ENCODE data around the gene SKP1.

The SKP1 gene

DNA sequence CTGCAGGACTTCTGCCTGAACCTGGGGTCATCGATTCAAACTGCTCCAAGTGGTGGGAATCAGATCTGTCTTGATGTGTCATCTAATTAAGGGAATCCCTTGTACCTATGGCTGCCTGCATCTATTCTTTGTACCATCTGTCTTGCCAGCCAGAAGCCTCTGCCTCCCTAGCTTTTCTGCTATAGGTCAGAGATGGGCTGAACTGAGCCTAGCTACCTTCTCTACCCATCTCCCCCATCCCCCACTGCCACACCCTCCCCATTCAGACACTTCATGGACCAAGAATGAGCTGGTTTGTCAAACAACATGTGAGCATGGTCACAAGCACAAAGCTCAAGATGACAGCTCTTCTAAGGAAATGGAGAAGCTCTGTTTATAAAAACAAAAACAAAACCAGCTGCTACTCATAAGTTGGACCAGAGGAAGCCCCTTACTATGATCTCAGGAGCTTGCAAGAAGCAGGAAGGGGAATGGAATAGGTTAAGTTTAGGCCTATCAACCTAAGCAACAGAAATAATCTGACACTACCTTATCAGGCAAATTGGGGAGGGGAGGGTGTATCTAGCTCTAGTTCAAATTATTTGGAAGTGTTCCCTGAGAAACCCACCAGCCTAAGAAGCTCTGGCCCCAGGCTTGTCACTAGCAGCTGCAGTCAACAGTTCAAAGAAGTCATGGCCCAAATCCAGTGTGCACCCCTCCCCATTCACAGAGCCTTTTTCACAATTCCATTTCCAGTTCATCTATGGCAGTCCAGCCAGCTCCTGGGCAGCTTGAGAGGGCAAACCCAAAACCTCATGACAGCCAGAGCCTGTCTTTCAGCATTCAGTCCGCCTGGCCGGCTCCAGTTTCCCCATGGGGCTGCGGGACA lies 29.9 kb downstream of the SKP1 start:
- POLR2A ChIA-PET: interaction anchor here (1.2 kb wide), 1 partner anchor 107 kb away, joined by 4 read pairs; no protein-coding TSS in a partner anchor
- H3K4me1 ChIP-seq (ENCODE audit: control insufficient read depth, insufficient read depth, low read length): peaks cover 9% of the 10 kb centered on the region; the same call in 1 of the 2 replicates
- no peaks in the 10 kb centered on the region for H3K9me3 ChIP-seq (ENCODE audit: control insufficient read depth, insufficient read depth, low read depth, low read length)
- CTCF ChIA-PET: interaction anchor here (0.8 to 12.3 kb wide), 10 partner anchors 9 to 106 kb away, joined by 3 to 196 read pairs (median 4); no protein-coding TSS in a partner anchor
- peaks cover 4 to 94% of the 10 kb centered on the region in 2 experiments for H3K36me3 ChIP-seq (ENCODE audit: control insufficient read depth in 2 of 2, insufficient read depth in 1 of 2, low read length in 2 of 2)
- no peak overlapping the region for H3K27ac ChIP-seq (ENCODE audit: extremely low read depth, low read depth, low read length)
- H3K4me3 ChIP-seq (ENCODE audit: low read depth, low read length): no peak overlapping the region
- TF ChIP-seq ZSCAN30 (tag by site-specific recombination; IDR thresholded peaks at IDR 0.05): no peak
- 0 out of 2 replicates have a peak, but pooled peaks have one; percentile 18 for TF ChIP-seq KLF10 (tag by site-specific recombination; IDR thresholded peaks at IDR 0.05)

DNA sequence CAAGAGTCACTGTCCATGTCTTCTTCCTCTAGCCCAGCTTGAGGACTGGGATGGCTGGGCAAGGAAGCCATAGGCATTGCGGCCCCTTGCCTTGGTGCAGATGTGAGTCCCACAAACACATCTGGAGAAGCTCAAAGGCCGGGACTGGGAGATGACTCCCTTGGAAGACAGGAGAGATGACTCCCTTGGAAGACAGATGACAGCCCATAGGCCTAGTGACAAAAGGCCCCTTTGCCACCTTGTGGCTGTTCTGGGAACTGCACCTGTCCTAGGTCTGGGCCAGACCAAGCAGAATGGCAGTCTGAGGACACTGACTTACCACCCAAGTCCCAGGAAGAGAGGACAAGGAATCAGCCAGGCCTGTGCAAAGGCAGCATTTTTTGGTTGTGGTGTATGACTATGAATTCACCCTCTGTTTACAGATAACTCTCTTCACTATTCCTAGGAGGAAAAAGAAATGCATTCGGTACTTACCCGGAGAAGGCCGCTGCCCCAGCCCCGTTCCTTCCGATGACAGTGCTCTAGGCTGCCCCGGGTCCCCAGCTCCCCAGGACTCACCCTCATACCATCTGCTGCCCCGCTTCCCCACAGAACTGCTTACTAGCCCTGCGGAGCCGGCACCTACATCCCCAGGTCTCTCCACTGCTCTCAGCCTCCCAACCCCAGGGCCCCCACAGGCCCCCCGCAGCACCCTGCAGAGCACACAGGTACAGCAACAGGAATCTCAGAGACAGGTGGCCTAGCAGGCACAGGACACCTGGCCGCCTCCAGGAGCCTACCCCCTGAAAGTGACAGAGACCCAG lies 30.8 kb downstream of the SKP1 start:
- Histone ChIP-seq H3K27ac (ENCODE audit: extremely low read depth, low read depth, low read length) (no peak overlapping the region), H3K4me3 (ENCODE audit: low read depth, low read length) (no peak overlapping the region), H3K4me1 (ENCODE audit: control insufficient read depth, insufficient read depth, low read length) (peaks cover 9% of the 10 kb centered on the region; the same call in 1 of the 2 replicates), H3K36me3 (ENCODE audit: control insufficient read depth in 2 of 2, insufficient read depth in 1 of 2, low read length in 2 of 2) (peaks cover 4 to 95% of the 10 kb centered on the region in 2 experiments), H3K9me3 (ENCODE audit: control insufficient read depth, insufficient read depth, low read depth, low read length) (no peaks in the 10 kb centered on the region)
- TF ChIP-seq, protein P1, sequence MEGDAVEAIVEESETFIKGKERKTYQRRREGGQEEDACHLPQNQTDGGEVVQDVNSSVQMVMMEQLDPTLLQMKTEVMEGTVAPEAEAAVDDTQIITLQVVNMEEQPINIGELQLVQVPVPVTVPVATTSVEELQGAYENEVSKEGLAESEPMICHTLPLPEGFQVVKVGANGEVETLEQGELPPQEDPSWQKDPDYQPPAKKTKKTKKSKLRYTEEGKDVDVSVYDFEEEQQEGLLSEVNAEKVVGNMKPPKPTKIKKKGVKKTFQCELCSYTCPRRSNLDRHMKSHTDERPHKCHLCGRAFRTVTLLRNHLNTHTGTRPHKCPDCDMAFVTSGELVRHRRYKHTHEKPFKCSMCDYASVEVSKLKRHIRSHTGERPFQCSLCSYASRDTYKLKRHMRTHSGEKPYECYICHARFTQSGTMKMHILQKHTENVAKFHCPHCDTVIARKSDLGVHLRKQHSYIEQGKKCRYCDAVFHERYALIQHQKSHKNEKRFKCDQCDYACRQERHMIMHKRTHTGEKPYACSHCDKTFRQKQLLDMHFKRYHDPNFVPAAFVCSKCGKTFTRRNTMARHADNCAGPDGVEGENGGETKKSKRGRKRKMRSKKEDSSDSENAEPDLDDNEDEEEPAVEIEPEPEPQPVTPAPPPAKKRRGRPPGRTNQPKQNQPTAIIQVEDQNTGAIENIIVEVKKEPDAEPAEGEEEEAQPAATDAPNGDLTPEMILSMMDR (tag by site-specific recombination; IDR thresholded peaks at IDR 0.05): peak; percentile 83
- TF ChIP-seq ZXDB (tag by site-specific recombination; IDR thresholded peaks at IDR 0.05) (0 out of 2 replicates have a peak, but pooled peaks have one; percentile 29), ZNF48 (tag by site-specific recombination; IDR thresholded peaks at IDR 0.05) (no peak), ZNF600 (tag by site-specific recombination; IDR thresholded peaks at IDR 0.05) (0 out of 2 replicates have a peak, but pooled peaks have one; percentile 36), IKZF3 (tag by site-specific recombination; IDR thresholded peaks at IDR 0.05) (peak; percentile 60; the same call in 1 of the 2 replicates), ZNF335 (tag by site-specific recombination; conservative IDR thresholded peaks at IDR 0.05) (no peak), ZNF530 (tag by site-specific recombination; IDR thresholded peaks at IDR 0.05; ENCODE audit: low read depth) (no peak), ZNF654 (tag by site-specific recombination; IDR thresholded peaks at IDR 0.05; ENCODE audit: low read depth) (peak; percentile 53)
- TF ChIP-seq, protein P2, sequence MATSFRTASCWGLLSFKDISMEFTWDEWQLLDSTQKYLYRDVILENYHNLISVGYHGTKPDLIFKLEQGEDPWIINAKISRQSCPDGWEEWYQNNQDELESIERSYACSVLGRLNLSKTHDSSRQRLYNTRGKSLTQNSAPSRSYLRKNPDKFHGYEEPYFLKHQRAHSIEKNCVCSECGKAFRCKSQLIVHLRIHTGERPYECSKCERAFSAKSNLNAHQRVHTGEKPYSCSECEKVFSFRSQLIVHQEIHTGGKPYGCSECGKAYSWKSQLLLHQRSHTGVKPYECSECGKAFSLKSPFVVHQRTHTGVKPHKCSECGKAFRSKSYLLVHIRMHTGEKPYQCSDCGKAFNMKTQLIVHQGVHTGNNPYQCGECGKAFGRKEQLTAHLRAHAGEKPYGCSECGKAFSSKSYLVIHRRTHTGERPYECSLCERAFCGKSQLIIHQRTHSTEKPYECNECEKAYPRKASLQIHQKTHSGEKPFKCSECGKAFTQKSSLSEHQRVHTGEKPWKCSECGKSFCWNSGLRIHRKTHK (tag by site-specific recombination; IDR thresholded peaks at IDR 0.05): no peak
- TF ChIP-seq, protein P3, sequence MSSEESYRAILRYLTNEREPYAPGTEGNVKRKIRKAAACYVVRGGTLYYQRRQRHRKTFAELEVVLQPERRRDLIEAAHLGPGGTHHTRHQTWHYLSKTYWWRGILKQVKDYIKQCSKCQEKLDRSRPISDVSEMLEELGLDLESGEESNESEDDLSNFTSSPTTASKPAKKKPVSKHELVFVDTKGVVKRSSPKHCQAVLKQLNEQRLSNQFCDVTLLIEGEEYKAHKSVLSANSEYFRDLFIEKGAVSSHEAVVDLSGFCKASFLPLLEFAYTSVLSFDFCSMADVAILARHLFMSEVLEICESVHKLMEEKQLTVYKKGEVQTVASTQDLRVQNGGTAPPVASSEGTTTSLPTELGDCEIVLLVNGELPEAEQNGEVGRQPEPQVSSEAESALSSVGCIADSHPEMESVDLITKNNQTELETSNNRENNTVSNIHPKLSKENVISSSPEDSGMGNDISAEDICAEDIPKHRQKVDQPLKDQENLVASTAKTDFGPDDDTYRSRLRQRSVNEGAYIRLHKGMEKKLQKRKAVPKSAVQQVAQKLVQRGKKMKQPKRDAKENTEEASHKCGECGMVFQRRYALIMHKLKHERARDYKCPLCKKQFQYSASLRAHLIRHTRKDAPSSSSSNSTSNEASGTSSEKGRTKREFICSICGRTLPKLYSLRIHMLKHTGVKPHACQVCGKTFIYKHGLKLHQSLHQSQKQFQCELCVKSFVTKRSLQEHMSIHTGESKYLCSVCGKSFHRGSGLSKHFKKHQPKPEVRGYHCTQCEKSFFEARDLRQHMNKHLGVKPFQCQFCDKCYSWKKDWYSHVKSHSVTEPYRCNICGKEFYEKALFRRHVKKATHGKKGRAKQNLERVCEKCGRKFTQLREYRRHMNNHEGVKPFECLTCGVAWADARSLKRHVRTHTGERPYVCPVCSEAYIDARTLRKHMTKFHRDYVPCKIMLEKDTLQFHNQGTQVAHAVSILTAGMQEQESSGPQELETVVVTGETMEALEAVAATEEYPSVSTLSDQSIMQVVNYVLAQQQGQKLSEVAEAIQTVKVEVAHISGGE (tag by site-specific recombination; conservative IDR thresholded peaks at IDR 0.05; ENCODE audit: low read depth): no peak
- TF ChIP-seq, protein P4, sequence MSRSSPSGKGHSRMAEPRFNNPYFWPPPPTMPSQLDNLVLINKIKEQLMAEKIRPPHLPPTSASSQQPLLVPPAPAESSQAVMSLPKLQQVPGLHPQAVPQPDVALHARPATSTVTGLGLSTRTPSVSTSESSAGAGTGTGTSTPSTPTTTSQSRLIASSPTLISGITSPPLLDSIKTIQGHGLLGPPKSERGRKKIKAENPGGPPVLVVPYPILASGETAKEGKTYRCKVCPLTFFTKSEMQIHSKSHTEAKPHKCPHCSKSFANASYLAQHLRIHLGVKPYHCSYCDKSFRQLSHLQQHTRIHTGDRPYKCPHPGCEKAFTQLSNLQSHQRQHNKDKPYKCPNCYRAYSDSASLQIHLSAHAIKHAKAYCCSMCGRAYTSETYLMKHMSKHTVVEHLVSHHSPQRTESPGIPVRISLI (tag by site-specific recombination; IDR thresholded peaks at IDR 0.05): no peak
- POLR2A ChIA-PET: interaction anchor here (1.2 kb wide), 1 partner anchor 107 kb away, joined by 4 read pairs; no protein-coding TSS in a partner anchor
- CTCF ChIA-PET: interaction anchor here (0.6 to 12.3 kb wide), 18 partner anchors 8 to 1082 kb away, joined by 3 to 196 read pairs (median 4); no protein-coding TSS in a partner anchor

All from HEK293 (cell line).